Subcutaneous preadipocyte (primary cell): ENCODE measurements around the gene STX4. TPM values are rescaled to one million over a fixed set of nuclear protein-coding genes. Genes with fewer than 3 reads are reported as not detected.

Experiments
- total RNA-seq: library from RNA; depleted of rRNA; stranded (reverse); fragments of >200 nt; gene quantifications from 2 replicates; pipeline ENCODE4 v1.2.3, GENCODE V29; 2012

STX4 gene, protein sequence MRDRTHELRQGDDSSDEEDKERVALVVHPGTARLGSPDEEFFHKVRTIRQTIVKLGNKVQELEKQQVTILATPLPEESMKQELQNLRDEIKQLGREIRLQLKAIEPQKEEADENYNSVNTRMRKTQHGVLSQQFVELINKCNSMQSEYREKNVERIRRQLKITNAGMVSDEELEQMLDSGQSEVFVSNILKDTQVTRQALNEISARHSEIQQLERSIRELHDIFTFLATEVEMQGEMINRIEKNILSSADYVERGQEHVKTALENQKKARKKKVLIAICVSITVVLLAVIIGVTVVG
- total RNA-seq = 21.7 and 23.3 TPM in 2 replicates

DNA sequence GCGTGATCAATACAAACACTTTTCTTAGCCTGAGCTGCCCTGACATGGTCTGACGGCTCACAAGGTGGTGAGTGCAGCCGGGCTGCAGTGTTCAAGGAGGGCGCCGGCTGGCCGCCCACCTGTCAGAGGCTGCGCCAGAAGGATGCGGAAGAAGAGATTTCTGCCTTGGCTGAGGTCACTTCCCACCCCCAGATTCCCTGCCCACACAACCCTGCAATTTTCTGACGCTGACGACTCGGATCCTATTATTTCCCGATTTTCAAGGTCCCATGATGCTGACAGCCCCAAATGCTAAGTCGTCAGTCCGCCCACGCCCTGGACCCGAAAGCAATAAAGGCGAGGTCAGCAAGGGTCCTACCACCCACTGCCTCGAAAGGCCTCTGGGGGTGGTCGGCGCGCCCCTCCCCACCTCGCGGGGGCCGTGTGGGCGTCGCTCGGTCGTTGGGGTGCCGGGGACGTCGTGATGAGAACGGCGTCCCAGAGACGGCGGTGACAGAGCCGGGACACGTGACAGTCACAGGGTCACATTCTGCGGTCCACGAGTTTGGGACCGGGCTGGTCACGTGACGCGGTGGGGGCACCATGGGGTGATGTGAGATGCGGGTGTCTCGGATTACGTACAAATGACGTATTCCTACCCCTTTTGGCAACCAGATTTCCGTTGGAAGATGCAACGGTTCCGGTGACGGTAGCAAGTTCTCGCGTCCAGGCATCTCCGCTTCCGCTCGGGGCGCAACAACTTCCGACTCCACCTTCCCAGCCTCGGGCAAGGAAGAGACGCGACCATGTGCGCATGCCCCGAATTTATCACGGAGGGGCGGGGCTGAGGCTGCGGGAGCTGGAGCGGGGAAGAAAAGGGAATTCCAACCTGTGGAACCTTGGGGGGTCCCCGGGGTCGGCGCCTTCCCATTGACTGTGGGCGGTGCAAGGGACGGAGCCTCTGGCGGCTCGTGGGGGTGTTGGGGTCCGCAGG, at the start of gene STX4:
Gene STX4, plus strand, starts transcription at position 823 of the 973 bp plus-strand sequence. CDS start 248 bp downstream, outside the sequence.

DNA sequence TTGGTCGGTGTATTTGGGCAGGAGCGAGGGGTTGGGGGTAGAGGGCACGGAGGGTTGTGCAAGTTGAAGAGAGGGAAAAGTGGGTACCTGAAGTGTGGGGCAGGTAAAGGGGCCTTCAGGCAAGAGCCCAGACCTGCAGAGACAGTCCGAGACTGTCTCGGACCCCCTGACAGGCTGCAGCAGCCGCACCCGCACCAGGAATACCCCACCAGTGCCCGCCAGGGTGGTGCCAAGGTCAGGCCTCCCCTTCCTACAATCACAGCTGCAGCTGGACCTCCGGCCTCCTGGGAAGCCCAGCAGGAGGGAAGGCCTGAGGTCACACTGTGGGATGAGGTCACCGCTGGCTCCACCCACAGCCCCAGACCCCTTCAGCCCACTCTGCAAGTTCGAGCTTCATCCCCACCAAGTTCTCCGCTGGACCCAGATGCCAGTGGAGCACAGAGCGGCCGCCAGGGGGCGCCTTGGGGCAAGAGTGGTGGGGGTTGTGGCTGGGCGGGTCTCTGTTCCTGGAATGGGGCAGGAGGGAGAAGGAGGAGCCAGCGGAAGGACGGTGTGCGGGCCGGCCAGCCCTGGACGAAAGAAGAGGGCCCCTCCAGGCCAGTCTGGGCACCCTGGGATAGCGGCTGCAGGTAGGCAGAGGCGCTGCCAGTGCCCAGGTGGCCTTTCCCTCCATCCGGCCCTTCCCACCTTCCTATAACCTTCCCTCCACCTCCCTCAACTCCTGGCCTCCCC, 48.5 kb upstream of the STX4 start, which contains the start of gene HSD3B7:
Gene HSD3B7, plus strand, starts transcription at position 539 of the 732 bp plus-strand sequence. CDS start 452 bp downstream, outside the sequence.

DNA sequence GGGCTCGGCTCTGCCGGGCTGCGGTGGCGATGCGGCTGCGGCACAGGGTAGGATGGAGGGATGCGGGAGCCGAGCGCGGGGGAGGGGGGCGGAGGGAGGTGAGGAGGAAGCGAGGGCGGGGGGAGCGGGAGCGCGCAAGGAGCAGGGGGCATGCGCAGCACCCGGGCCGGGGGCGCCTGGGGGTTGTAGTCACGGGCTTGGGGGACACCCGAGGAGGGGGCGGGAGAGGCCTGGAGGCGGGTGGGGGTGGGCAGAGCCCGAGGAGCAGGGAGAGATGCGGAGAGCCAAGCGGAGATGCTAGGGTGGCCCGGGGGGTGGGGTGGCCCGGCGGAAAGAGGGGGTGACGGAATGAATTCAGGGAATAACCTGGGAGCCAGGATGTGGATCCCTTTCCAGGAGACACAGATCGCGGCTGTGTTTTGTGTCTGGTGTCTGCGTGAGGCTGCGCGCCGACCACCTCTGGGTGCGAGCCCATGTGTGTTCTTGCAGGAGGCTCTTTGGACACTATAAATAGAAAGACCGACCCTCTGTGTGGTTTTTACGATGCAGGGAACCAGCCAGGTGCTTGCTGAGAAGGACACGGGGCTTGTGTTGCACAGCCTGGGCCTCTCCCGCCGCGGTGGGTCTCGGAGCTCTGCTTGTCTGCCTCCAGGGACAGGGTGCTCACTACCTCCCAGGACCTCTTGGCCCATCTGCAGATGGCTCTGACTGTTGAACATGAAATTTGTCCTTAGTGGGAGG, 22.6 kb upstream of the STX4 start, which contains the start of gene STX1B:
Gene STX1B, minus strand, starts transcription at position 54 of the 741 bp plus-strand sequence. CDS start 242 bp downstream, outside the sequence.

DNA sequence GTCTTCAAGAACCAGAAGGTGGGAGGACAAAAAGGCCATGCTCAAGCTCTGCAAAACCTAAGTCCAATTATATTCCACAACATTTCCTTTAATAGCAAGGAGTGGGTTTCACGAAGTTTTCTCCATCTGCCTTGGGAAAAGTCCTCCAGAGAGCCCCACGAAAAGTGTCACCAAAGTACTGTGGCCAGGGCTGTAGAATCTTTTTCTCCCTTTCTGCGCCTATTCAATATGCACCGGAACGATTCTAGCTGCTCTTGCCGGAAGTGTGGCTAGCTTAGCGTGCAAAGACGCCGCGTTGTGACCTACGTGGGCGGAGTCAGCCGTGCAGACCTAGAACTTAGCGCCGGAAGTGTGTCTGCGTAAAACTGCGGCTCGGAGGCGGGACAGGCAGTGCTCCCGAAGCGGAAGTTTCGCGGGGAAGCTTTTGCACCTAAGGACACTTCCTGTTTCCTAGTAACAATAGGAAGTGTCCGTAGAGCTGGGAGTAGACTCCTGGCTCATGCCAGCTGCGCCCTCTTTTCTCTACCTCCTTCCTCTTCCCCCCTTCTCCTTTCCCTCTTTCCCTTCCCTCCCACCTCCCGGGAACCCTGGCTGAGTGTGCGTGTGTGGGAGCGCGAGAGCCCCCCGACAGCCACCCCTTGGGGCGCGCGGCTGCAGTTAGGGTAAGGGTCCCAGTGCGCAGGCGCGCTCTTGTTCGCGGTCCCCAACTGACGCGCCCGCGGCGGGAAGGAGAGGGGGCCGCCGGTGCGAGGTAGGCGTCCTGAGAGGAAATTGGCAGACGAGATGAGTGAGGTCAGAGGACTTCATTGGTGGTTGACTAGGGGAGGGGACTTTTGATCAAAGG, 40.8 kb downstream of the STX4 start, which contains the start of the genes ZNF646 and ZNF668:
Gene ZNF646, plus strand, starts transcription at position 453 of the 844 bp plus-strand sequence. CDS start 1,903 bp downstream, outside the sequence.
Gene ZNF668, minus strand, starts transcription at position 271 of the 844 bp plus-strand sequence. CDS start 9,781 bp downstream, outside the sequence.

DNA sequence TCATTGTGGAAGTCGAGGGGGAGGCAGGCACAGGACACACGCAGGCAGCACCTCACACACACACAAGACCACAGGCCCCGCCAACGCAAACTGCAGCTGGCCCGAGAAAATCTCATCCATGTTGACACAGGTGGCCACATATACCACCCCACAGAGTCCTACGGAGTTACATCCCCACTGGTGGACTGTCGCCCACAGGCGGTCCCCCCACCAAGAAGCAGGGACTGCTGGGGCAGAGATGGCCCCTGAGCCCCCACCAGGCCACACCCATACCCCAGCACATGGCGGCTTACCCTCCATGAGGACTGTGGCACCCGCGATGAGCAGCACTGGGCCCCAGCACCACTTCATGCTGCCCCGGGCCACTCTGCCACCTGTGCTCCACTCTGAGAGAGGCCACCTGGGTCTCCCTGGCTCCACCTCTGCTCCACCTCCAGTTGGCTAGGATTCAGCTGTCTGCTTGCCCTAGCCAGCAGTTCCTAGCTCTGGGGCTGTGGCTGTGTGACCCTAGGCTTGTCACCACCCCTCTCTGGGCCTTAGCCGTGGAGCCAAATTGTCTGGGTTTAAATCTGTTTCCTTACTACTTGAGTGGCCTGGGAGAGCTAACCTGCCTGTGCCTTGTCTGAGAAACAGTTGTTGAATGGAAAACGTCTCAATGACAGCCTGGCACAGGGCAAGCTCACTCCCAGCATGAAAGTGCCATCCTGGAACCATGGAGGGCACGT, 55.3 kb downstream of the STX4 start, which contains the start of gene PRSS53:
Gene PRSS53, minus strand, starts transcription at position 485 of the 725 bp plus-strand sequence. Its CDS starts 134 bp downstream, at position 351.

Other genes with a start within 250 kb of the STX4 start
- 13.6 and 14.1 TPM in 2 replicates for gene ZNF629, start 246.4 kb upstream of the STX4 start, total RNA-seq
- gene BCL7C, start 139.5 kb upstream of the STX4 start, total RNA-seq = 34.0 and 37.5 TPM in 2 replicates
- 0.59 and 1.1 TPM in 2 replicates for gene CTF1, start 136.9 kb upstream of the STX4 start, total RNA-seq
- 14.3 and 26.0 TPM in 2 replicates for gene FBXL19, start 110.0 kb upstream of the STX4 start, total RNA-seq
- 38.3 and 41.5 TPM in 2 replicates for gene ORAI3, start 84.5 kb upstream of the STX4 start, total RNA-seq
- 2.2 and 3.9 TPM in 2 replicates for gene SETD1A, start 75.8 kb upstream of the STX4 start, total RNA-seq
- gene HSD3B7, start 48.4 kb upstream of the STX4 start, total RNA-seq = 100 and 164 TPM in 2 replicates
- gene STX1B, start 22.9 kb upstream of the STX4 start, total RNA-seq = 0.98 and 1.1 TPM in 2 replicates
- gene ZNF668, start 40.7 kb downstream of the STX4 start, total RNA-seq = 11.4 and 15.2 TPM in 2 replicates
- gene ZNF646, start 40.9 kb downstream of the STX4 start, total RNA-seq = 14.0 and 18.6 TPM in 2 replicates
- gene PRSS53, start 55.4 kb downstream of the STX4 start, total RNA-seq = 1.5 and 3.3 TPM in 2 replicates
- 64.7 and 133 TPM in 2 replicates for gene VKORC1, start 61.2 kb downstream of the STX4 start, total RNA-seq
- gene BCKDK, start 74.8 kb downstream of the STX4 start, total RNA-seq = 40.3 and 44.1 TPM in 2 replicates
- gene KAT8, start 84.1 kb downstream of the STX4 start, total RNA-seq = 29.5 and 30.5 TPM in 2 replicates
- not detected in 2 replicates for gene PRSS8, start 102.2 kb downstream of the STX4 start, total RNA-seq
- gene PRSS36, start 116.5 kb downstream of the STX4 start, total RNA-seq = 0.20 and 0.37 TPM in 2 replicates
- gene FUS, start 146.6 kb downstream of the STX4 start, total RNA-seq = 37.5 and 54.9 TPM in 2 replicates
- gene PYCARD, start 169.2 kb downstream of the STX4 start, total RNA-seq = 49.1 and 77.5 TPM in 2 replicates
- under 0.01 TPM in 1 of 2 replicates, not detected in the other for gene TRIM72, start 180.6 kb downstream of the STX4 start, total RNA-seq
- gene PYDC1, start 183.6 kb downstream of the STX4 start, total RNA-seq = not detected in 2 replicates
- gene ITGAM, start 226.4 kb downstream of the STX4 start, total RNA-seq = not detected in 2 replicates